Forelimb muscle (tissue), 1 donor: ENCODE measurements around the gene DAZAP1. TPM values are rescaled to one million over a fixed set of nuclear protein-coding genes. Genes with fewer than 3 reads are reported as not detected.

Source experiments
- polyA plus RNA-seq: library from polyadenylated mRNA; unstranded; fragments of 120-200 nt; gene quantifications from one replicate; pipeline ENCODE4 v1.2.1, GENCODE V29; 2013; ENCODE audit not compliant: insufficient read length

Gene DAZAP1
- polyA plus RNA-seq, 1 donor = 66.9 TPM

Other genes with a start within 250 kb of the DAZAP1 start
- 11.6 TPM for gene SBNO2, start 233.3 kb upstream of the DAZAP1 start, polyA plus RNA-seq
- 50.5 TPM for gene STK11, start 201.8 kb upstream of the DAZAP1 start, polyA plus RNA-seq
- gene CBARP, start 169.6 kb upstream of the DAZAP1 start, polyA plus RNA-seq = 1.3 TPM
- gene ATP5F1D, start 165.8 kb upstream of the DAZAP1 start, polyA plus RNA-seq = 167 TPM
- 41.7 TPM for gene MIDN, start 159.0 kb upstream of the DAZAP1 start, polyA plus RNA-seq
- gene CIRBP, start 138.3 kb upstream of the DAZAP1 start, polyA plus RNA-seq = 483 TPM
- gene FAM174C, start 132.1 kb upstream of the DAZAP1 start, polyA plus RNA-seq = 13.7 TPM
- gene EFNA2, start 121.7 kb upstream of the DAZAP1 start, polyA plus RNA-seq = 1.1 TPM
- 88.5 TPM for gene NDUFS7, start 23.7 kb upstream of the DAZAP1 start, polyA plus RNA-seq
- 218 TPM for gene GAMT, start 6.0 kb upstream of the DAZAP1 start, polyA plus RNA-seq
- 1,159 TPM for gene RPS15, start 30.8 kb downstream of the DAZAP1 start, polyA plus RNA-seq
- gene APC2, start 42.5 kb downstream of the DAZAP1 start, polyA plus RNA-seq = 0.91 TPM
- gene C19orf25, start 71.6 kb downstream of the DAZAP1 start, polyA plus RNA-seq = 16.5 TPM
- 1.4 TPM for gene PCSK4, start 82.8 kb downstream of the DAZAP1 start, polyA plus RNA-seq
- gene REEP6, start 83.6 kb downstream of the DAZAP1 start, polyA plus RNA-seq = 1.3 TPM
- gene ADAMTSL5, start 105.4 kb downstream of the DAZAP1 start, polyA plus RNA-seq = 16.5 TPM
- 0.20 TPM for gene PLK5, start 116.5 kb downstream of the DAZAP1 start, polyA plus RNA-seq
- 29.4 TPM for gene MEX3D, start 160.7 kb downstream of the DAZAP1 start, polyA plus RNA-seq
- gene MBD3, start 185.3 kb downstream of the DAZAP1 start, polyA plus RNA-seq = 62.6 TPM
- 117 TPM for gene UQCR11, start 197.9 kb downstream of the DAZAP1 start, polyA plus RNA-seq
- gene TCF3, start 245.0 kb downstream of the DAZAP1 start, polyA plus RNA-seq = 124 TPM